Measurements from ENCODE around the gene PITX2. TPM values are rescaled to one million over a fixed set of nuclear protein-coding genes. Genes with fewer than 3 reads are reported as not detected.

The PITX2 gene
- total RNA-seq, 6 donors from 2014 or later = 0.30 TPM; not detected in 5

GRCh38 chr4:110633358-110634341 lies 10.8 kb upstream of the PITX2 start:
- Histone ChIP-seq H3K4me1 (peaks cover 23 to 34% (median 25%) of the 10 kb centered on the region in 4 donors), H3K27me3 (peaks cover 4 to 93% (median 59%) of the 10 kb centered on the region in 4 donors), H3K27ac (no peak overlapping the region), H3K9me3 (no peaks in the 10 kb centered on the region), H3K4me3 (no peak overlapping the region), H3K36me3 (no peaks in the 10 kb centered on the region)
- ATAC-seq (ENCODE audit: low FRiP score in 2 of 2) = no peak
- WGBS, 2 donors = 6 to 9% methylated on average over 16 to 56 of the region's 59 CpGs
- peak in 1 of 2 donors; percentile 68 for DNase-seq
- TF ChIP-seq POLR2A (IDR thresholded peaks at IDR 0.05) (no peak), EP300 (IDR thresholded peaks at IDR 0.05) (no peak), POLR2AphosphoS5 (IDR thresholded peaks at IDR 0.05) (no peak), CTCF (IDR thresholded peaks at IDR 0.05) (no peak)

GRCh38 chr4:110632506-110633357 lies 9.9 kb upstream of the PITX2 start:
- no peak overlapping the region for H3K27ac ChIP-seq
- peaks cover 4 to 93% (median 58%) of the 10 kb centered on the region in 4 donors for H3K27me3 ChIP-seq
- DNase-seq = peak in 1 of 2 donors; percentile 72
- WGBS, 2 donors = 5 to 8% methylated on average over 37 to 41 of the region's 58 CpGs
- TF ChIP-seq CTCF (IDR thresholded peaks at IDR 0.05) (no peak), POLR2A (IDR thresholded peaks at IDR 0.05) (no peak), POLR2AphosphoS5 (IDR thresholded peaks at IDR 0.05) (no peak), EP300 (IDR thresholded peaks at IDR 0.05) (no peak)
- no peaks in the 10 kb centered on the region for H3K36me3 ChIP-seq
- peak overlapping the region in 3 of 4 donors; percentile 4 to 37 (median 35) for H3K4me3 ChIP-seq
- H3K4me1 ChIP-seq = peaks cover 23 to 34% (median 26%) of the 10 kb centered on the region in 4 donors
- H3K9me3 ChIP-seq = no peaks in the 10 kb centered on the region
- ATAC-seq (ENCODE audit: low FRiP score in 2 of 2) = no peak

- H3K27ac ChIP-seq = no peak overlapping the region
- peak; percentile 89 to 96 for ATAC-seq (ENCODE audit: low FRiP score in 2 of 2)
- no peak for TF ChIP-seq POLR2A (IDR thresholded peaks at IDR 0.05)
- TF ChIP-seq CTCF (IDR thresholded peaks at IDR 0.05) = peak; percentile 44 to 88 (median 66)
- TF ChIP-seq POLR2AphosphoS5 (IDR thresholded peaks at IDR 0.05) = no peak
- H3K4me1 ChIP-seq = peaks cover 18 to 26% (median 21%) of the 10 kb centered on the region in 4 donors
- H3K4me3 ChIP-seq = peak overlapping the region in 3 of 4 donors; percentile 4 to 37 (median 35)
- DNase-seq = peak; percentile 64 to 86
- 4 to 7% methylated on average over 32 to 43 of the region's 63 CpGs for WGBS, 2 donors
- H3K9me3 ChIP-seq = no peaks in the 10 kb centered on the region
- H3K36me3 ChIP-seq = no peaks in the 10 kb centered on the region
- peaks cover 4 to 91% (median 50%) of the 10 kb centered on the region in 4 donors for H3K27me3 ChIP-seq
These were observed 9.0 kb upstream of the PITX2 start for GRCh38 chr4:110631584-110632505.

Data from upper lobe of left lung (tissue), 6 donors.